SK-N-SH (cell line): Measurements from ENCODE around the gene ANKRD34A. TPM values are rescaled to one million over a fixed set of nuclear protein-coding genes. Genes with fewer than 3 reads are reported as not detected.
A peak's percentile ranks its signal among the peaks of the same experiment; 100 is the strongest.

Source experiments
- CTCF ChIA-PET: fragments of 300-600, 350-600 bp; formaldehyde crosslinking; extraction: SDS; loops from one replicate; lab custom pipeline; 2021; lab: Yijun Ruan, JAX
- POLR2A ChIA-PET: fragments of 350-600 bp; sonication (Branson Sonifier 250); formaldehyde crosslinking; extraction: SDS; loops from one replicate; lab custom pipeline; 2020; ENCODE audit warnings: antibody characterized with exemption, inconsistent platforms; lab: Yijun Ruan, JAX
- DNase-seq: peaks from one replicate; pipeline ENCODE4 v3.0.0; 2012
- H2AFZ ChIP-seq: fragments of 200-600 bp; sonication (generic); 2 replicates; pipeline ENCODE4 v1.8.1; 2016; ENCODE audit warnings: antibody characterized with exemption, mild to moderate bottlenecking, low read depth
- H3F3A ChIP-seq: fragments of 200-600 bp; sonication (generic); replicated peaks from 2 replicates; pipeline ENCODE3; 2016; ENCODE audit warnings: antibody characterized with exemption, mild to moderate bottlenecking; ENCODE audit not compliant: insufficient read depth
- H3K27ac ChIP-seq, 2 experiments: fragments of 200-500 bp in 1 of 2; fragments of 200-600 bp in 1 of 2; sonication (Bioruptor generic) in 1 of 2; sonication (generic), shearing (Covaris generic) in 1 of 2; 2 replicates each; pipeline versions ENCODE4 v1.5.1 to v1.6.1; 2014 to 2016; ENCODE audit warnings: low read depth in 2 of 2, inconsistent platforms in 1 of 2, low read length in 1 of 2, mild to moderate bottlenecking in 1 of 2, mixed read lengths in 1 of 2
- H3K27me3 ChIP-seq: fragments of 200-600 bp; sonication (generic), shearing (Covaris generic); 2 replicates; pipeline ENCODE4 v1.6.1; 2016; ENCODE audit warnings: mixed run types; ENCODE audit not compliant: insufficient read depth
- H3K36me3 ChIP-seq, 2 experiments: fragments of 200-500 bp in 1 of 2; fragments of 200-600 bp in 1 of 2; sonication (Bioruptor generic) in 1 of 2; sonication (generic) in 1 of 2; replicated peaks in 1 of 2; 2 replicates each; pipeline versions ENCODE3 to v1.5.1; 2014 to 2016; ENCODE audit warnings: low read length in 1 of 2, mild to moderate bottlenecking in 1 of 2; ENCODE audit not compliant: insufficient read depth in 2 of 2, control insufficient read depth in 1 of 2
- H3K4me1 ChIP-seq, 2 experiments: fragments of 200-500 bp in 1 of 2; fragments of 200-600 bp in 1 of 2; sonication (Bioruptor generic) in 1 of 2; sonication (generic), shearing (Covaris generic) in 1 of 2; 2 replicates each; pipeline versions ENCODE4 v1.5.1 to v1.6.1; 2014 to 2016; ENCODE audit warnings: low read depth in 1 of 2, low read length in 1 of 2, mixed run types in 1 of 2; ENCODE audit not compliant: insufficient read depth in 2 of 2, control insufficient read depth in 1 of 2
- H3K4me2 ChIP-seq: fragments of 200-600 bp; sonication (generic), shearing (Covaris generic); 2 replicates; pipeline ENCODE4 v1.6.1; 2017; ENCODE audit warnings: mixed run types
- H3K4me3 ChIP-seq, 2 experiments: fragments of 200-500 bp in 1 of 2; fragments of 200-600 bp in 1 of 2; sonication (Bioruptor generic) in 1 of 2; sonication (generic), shearing (Covaris generic) in 1 of 2; 2 replicates each; pipeline versions ENCODE4 v1.5.1 to v1.8.1; 2014 to 2016; ENCODE audit warnings: low read depth in 2 of 2, inconsistent platforms in 1 of 2, low read length in 1 of 2, mild to moderate bottlenecking in 1 of 2, mixed read lengths in 1 of 2, moderate library complexity in 1 of 2
- H3K79me2 ChIP-seq: fragments of 200-600 bp; sonication (generic); 2 replicates; pipeline ENCODE4 v1.8.1; 2017; ENCODE audit warnings: mild to moderate bottlenecking; ENCODE audit not compliant: insufficient read depth
- H3K9ac ChIP-seq: fragments of 200-600 bp; sonication (generic); 2 replicates; pipeline ENCODE4 v1.6.1; 2017; ENCODE audit warnings: mixed run types
- H3K9me2 ChIP-seq: fragments of 200-600 bp; sonication (generic); 2 replicates; pipeline ENCODE4 v1.6.1; 2017; ENCODE audit warnings: mixed run types
- H3K9me3 ChIP-seq: fragments of 200-600 bp; sonication (generic); 2 replicates; pipeline ENCODE4 v1.6.1; 2017; ENCODE audit warnings: mixed run types, mild to moderate bottlenecking, moderate library complexity
- H4K20me1 ChIP-seq: fragments of 200-600 bp; sonication (generic); 2 replicates; pipeline ENCODE4 v1.6.1; 2017; ENCODE audit warnings: mild to moderate bottlenecking, mixed run types; ENCODE audit not compliant: insufficient read depth
- CHD2 ChIP-seq: fragments of 150-350 bp; IDR thresholded peaks from 2 replicates; pipeline ENCODE4 v1.6.1; 2018; ENCODE audit warnings: low read length; ENCODE audit not compliant: partially characterized antibody
- ELF1 ChIP-seq: IDR thresholded peaks from 2 replicates; pipeline ENCODE4 v1.4.0; 2012
- EP300 ChIP-seq, 2 experiments: IDR thresholded peaks; 2 replicates each; pipeline versions ENCODE4 v1.4.0 to v1.6.1; 2012; ENCODE audit warnings: borderline replicate concordance in 1 of 2, low read depth in 1 of 2, low read length in 1 of 2
- FOXM1 ChIP-seq: IDR thresholded peaks from 2 replicates; pipeline ENCODE4 v1.4.0; 2012; ENCODE audit warnings: low read depth, mild to moderate bottlenecking
- GABPA ChIP-seq: IDR thresholded peaks from 2 replicates; pipeline ENCODE4 v1.4.0; 2012; ENCODE audit warnings: low read depth, mild to moderate bottlenecking
- GATA2 ChIP-seq: sonication (generic); formaldehyde crosslinking; IDR thresholded peaks from 2 replicates; pipeline ENCODE4 v1.5.0; 2020; ENCODE audit warnings: mild to moderate bottlenecking, missing genetic modification reagents
- MXI1 ChIP-seq: IDR thresholded peaks from 2 replicates; pipeline ENCODE4 v1.6.1; 2012; ENCODE audit warnings: mild to moderate bottlenecking, low read depth, low read length, improper control_type of control experiment
- NFIC ChIP-seq: IDR thresholded peaks from 2 replicates; pipeline ENCODE4 v1.4.0; 2012; ENCODE audit warnings: borderline replicate concordance
- NRF1 ChIP-seq: IDR thresholded peaks from 2 replicates; pipeline ENCODE4 v1.6.1; 2012; ENCODE audit warnings: low read depth, mild to moderate bottlenecking, low read length
- POLR2AphosphoS5 ChIP-seq: IDR thresholded peaks from 2 replicates; pipeline ENCODE4 v1.6.1; 2012; ENCODE audit warnings: low read depth, low read length
- RCOR1 ChIP-seq: fragments of 150-350 bp; IDR thresholded peaks from 2 replicates; pipeline ENCODE4 v1.6.1; 2017; ENCODE audit warnings: antibody characterized with exemption, low read length
- REST ChIP-seq: IDR thresholded peaks from 2 replicates; pipeline ENCODE4 v1.6.1; 2012; ENCODE audit warnings: mild to moderate bottlenecking, low read depth, low read length, moderate library complexity
- SMC3 ChIP-seq: IDR thresholded peaks from 2 replicates; pipeline ENCODE4 v1.6.1; 2012; ENCODE audit warnings: low read depth, low read length, improper control_type of control experiment
- TCF12 ChIP-seq: IDR thresholded peaks from 2 replicates; pipeline ENCODE4 v1.4.0; 2012
- TEAD4 ChIP-seq: IDR thresholded peaks from 2 replicates; pipeline ENCODE4 v1.4.0; 2012; ENCODE audit warnings: mild to moderate bottlenecking, borderline replicate concordance; ENCODE audit not compliant: insufficient read depth
- USF2 ChIP-seq: fragments of 150-350 bp; IDR thresholded peaks from 2 replicates; pipeline ENCODE4 v1.6.1; 2017; ENCODE audit warnings: antibody characterized with exemption, low read length, low read depth, borderline replicate concordance
- WGBS: methylation state at CpG from one replicate; pipeline ENCODE4 v1.1.6; 2017; ENCODE audit warnings: low lambda C conversion rate; 5-methylcytosine and 5-hydroxymethylcytosine counted together
- polyA plus RNA-seq, 3 experiments: library from polyadenylated mRNA; depleted of rRNA; stranded (reverse); fragments of >200 nt; gene quantifications; 2 replicates each; pipeline ENCODE4 v1.2.3, GENCODE V29; 2012
- TF ChIP-seq, protein P1 (sequence below): IDR thresholded peaks from 2 replicates; pipeline ENCODE4; 2012

ANKRD34A gene
- polyA plus RNA-seq, 1 of the 3 experiments (the other 2 are of a cell fraction), result 2.6 TPM

DNA sequence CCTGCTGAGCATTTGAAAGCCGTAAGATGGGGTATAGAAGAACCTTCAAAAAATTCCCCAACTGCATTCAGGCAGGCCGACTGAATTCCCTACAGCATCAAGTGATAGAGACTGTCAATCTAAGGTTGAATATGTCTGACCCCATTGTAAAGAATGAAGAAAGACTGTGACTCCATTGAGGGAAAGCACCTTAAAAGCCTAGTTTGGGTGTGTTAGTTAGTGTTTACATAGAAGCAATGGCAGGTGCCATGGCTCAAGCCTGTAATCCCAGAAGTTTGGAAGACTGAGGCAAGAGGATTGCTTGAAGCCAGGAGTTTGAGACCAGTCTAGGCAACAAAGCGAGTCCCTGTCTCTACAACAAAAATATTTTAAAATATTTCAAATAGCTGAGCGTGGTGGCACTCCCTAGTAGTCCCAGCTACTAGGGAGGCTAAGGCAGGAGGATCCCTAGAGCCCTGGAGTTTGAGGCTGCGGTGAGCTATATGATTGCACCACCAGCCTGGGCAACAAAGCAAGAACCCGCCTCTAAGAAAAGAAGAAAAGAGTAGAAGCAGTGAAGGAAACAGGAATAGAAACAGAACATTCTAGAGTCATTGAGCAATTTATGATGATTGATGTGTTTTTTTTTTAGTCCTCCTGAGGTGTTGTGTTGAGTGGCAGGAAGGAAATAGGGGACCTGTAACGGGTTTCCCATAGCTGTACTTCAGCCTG is 15.5 kb upstream of the ANKRD34A start:
- TF ChIP-seq POLR2AphosphoS5, result peak; percentile 33; the same call in 1 of the 2 replicates
- TF ChIP-seq NRF1, result no peak
- TF ChIP-seq, all 33 proteins: peak for 1
- H3K4me3 ChIP-seq, result no peak overlapping the region
- POLR2A ChIA-PET, result interaction anchor here (0.6 to 2.3 kb wide), 8 partner anchors 9 to 121 kb away, joined by 3 to 8 read pairs (median 4); partner anchors contain the start of genes ANKRD34A, PIAS3, POLR3GL and RBM8A
- peak overlapping the region; percentile 31; the same call in 1 of the 2 replicates for H2AFZ ChIP-seq
- H3K9ac ChIP-seq, result peak overlapping the region; percentile 53
- no peak for DNase-seq
- H3K4me2 ChIP-seq, result peak overlapping the region; percentile 49; the same call in 1 of the 2 replicates
- CTCF ChIA-PET, result interaction anchor here (0.8 to 8.2 kb wide), 12 partner anchors 9 to 134 kb away, joined by 3 to 187 read pairs (median 24); partner anchors contain the start of genes ANKRD34A, LIX1L, NUDT17 and POLR3GL
- H4K20me1 ChIP-seq, result no peaks in the 10 kb centered on the region
- H3F3A ChIP-seq, result peaks cover 19% of the 10 kb centered on the region
- no peaks in the 10 kb centered on the region for H3K79me2 ChIP-seq
- WGBS, result 65% methylated on average over 7 of the region's 7 CpGs
- peaks cover 28 to 30% of the 10 kb centered on the region in 2 experiments for H3K4me1 ChIP-seq
- H3K9me2 ChIP-seq, result no peaks in the 10 kb centered on the region
- H3K27ac ChIP-seq, result peak overlapping the region; percentile 87 to 92
- peaks cover 0 to 5% of the 10 kb centered on the region in 2 experiments for H3K36me3 ChIP-seq
- H3K9me3 ChIP-seq, result no peaks in the 10 kb centered on the region
- H3K27me3 ChIP-seq, result no peaks in the 10 kb centered on the region

DNA sequence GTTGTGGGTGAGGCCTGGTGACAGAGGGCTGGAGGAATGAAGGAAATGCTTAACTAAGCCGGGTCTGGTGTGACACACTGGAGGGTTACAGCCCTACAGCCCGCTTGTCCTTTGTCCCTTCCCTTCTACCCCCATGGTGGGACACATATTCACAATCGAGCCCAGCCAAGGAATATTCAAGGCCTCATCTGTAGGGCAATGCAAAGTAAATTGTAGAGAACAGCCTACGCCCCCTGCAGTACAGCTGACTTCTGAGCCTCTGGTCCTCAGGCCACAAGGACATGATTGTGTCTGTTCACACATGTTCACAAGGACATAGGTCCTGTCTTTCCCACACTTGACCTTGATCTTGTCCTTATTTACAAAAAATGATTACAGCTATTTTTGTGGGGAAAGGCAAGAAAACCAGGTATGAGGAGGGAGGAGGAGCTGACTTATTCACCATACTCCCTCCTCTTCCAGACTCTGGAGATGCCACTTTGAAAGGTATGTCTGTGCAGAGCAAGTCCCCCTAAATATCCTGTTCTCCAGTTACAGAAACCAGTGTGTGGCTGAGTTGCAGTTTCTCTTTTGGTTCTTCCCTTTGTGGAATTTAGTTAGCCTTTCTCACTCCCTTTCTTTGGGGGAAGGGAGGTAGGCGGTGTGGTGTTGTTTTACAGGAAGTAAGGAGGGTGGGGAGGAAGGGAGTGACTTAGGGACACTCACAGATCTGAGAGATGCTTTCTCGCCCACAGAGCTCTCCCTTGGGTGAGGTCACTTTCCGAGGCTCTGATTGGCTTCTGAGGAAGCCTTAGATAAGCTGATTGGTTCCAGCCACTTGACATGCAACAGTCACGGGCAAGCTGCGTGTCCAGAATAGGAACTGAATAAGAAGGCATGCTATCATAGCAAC is 14.7 kb upstream of the ANKRD34A start:
- peaks cover 19% of the 10 kb centered on the region for H3F3A ChIP-seq
- POLR2A ChIA-PET, result interaction anchor here (0.8 to 2.3 kb wide), 5 partner anchors 13 to 120 kb away, joined by 3 to 8 read pairs (median 5); partner anchors contain the start of genes ANKRD34A, PIAS3, POLR3GL and RBM8A
- peak overlapping the region; percentile 67 for H3K9ac ChIP-seq
- no peaks in the 10 kb centered on the region for H3K9me2 ChIP-seq
- peaks cover 27 to 30% of the 10 kb centered on the region in 2 experiments for H3K4me1 ChIP-seq
- H4K20me1 ChIP-seq, result no peaks in the 10 kb centered on the region
- CTCF ChIA-PET, result interaction anchor here (0.9 to 8.2 kb wide), 15 partner anchors 10 to 133 kb away, joined by 3 to 187 read pairs (median 10); partner anchors contain the start of genes HJV, LIX1L, NUDT17 and PIAS3
- H3K4me3 ChIP-seq, result peak overlapping the region; percentile 18 to 45; a peak in 3 of 4 replicates
- 15% methylated on average over 8 of the region's 9 CpGs for WGBS
- H3K79me2 ChIP-seq, result no peaks in the 10 kb centered on the region
- H3K36me3 ChIP-seq, result peaks cover 0 to 5% of the 10 kb centered on the region in 2 experiments
- peak overlapping the region; percentile 92 to 99 for H3K27ac ChIP-seq
- H3K9me3 ChIP-seq, result no peaks in the 10 kb centered on the region
- H3K4me2 ChIP-seq, result peak overlapping the region; percentile 72
- peak; percentile 82 for DNase-seq
- H3K27me3 ChIP-seq, result no peaks in the 10 kb centered on the region
- H2AFZ ChIP-seq, result peak overlapping the region; percentile 73; the same call in 1 of the 2 replicates
- TF ChIP-seq FOXM1 (no peak), GABPA (peak; percentile 60), NFIC (no peak), TCF12 (peak; percentile 63; the same call in 1 of the 2 replicates), RCOR1 (no peak; the same call in 1 of the 2 replicates), REST (no peak), USF2 (no peak), ELF1 (peak; percentile 90), EP300 (IDR thresholded peaks at IDR 0.05; ENCODE audit: borderline replicate concordance in 1 of 2, low read depth in 1 of 2, low read length in 1 of 2) (peak; percentile 58 to 74; a peak in 2 of 4 replicates), GATA2 (CRISPR knock-in tag) (no peak), MXI1 (no peak; the same call in 1 of the 2 replicates), SMC3 (no peak), CHD2 (peak; percentile 66), NRF1 (no peak), TEAD4 (no peak)
- TF ChIP-seq, protein P1, sequence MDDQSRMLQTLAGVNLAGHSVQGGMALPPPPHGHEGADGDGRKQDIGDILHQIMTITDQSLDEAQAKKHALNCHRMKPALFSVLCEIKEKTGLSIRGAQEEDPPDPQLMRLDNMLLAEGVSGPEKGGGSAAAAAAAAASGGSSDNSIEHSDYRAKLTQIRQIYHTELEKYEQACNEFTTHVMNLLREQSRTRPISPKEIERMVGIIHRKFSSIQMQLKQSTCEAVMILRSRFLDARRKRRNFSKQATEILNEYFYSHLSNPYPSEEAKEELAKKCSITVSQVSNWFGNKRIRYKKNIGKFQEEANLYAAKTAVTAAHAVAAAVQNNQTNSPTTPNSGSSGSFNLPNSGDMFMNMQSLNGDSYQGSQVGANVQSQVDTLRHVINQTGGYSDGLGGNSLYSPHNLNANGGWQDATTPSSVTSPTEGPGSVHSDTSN, result peak; percentile 72
